NCI-H2107 treated with DMSO at 0.1 percent for 48 hours (cell line): ENCODE data around the gene DNAJC5.
"Not testable (repeated sequence)": the region's sequence is repeated elsewhere in the genome, so short reads cannot be mapped to it uniquely, and the experiment has no call there.

Source experiments
- DNase-seq: peaks from one replicate; lab custom pipeline; 2025; ENCODE audit not compliant: unreplicated experiment; lab: John Stamatoyannopoulos, UW

Gene DNAJC5

GRCh38 chr20:63903796-63904561 is 9.1 kb downstream of the DNAJC5 start:
- DNase-seq = no peak

GRCh38 chr20:63908008-63908682 is 13.2 kb downstream of the DNAJC5 start:
- no peak for DNase-seq

- no peak for DNase-seq
These were observed 16.2 kb downstream of the DNAJC5 start for GRCh38 chr20:63911176-63911575.

- no peak for DNase-seq
These were observed 18.8 kb downstream of the DNAJC5 start for GRCh38 chr20:63913768-63914167.

GRCh38 chr20:63915471-63915870 is 20.5 kb downstream of the DNAJC5 start:
- DNase-seq = no peak

- not testable (repeated sequence) for DNase-seq
These were observed 21.5 kb downstream of the DNAJC5 start for GRCh38 chr20:63916371-63916939.

- DNase-seq = no peak
These were observed 22.9 kb downstream of the DNAJC5 start for GRCh38 chr20:63917811-63918210.

GRCh38 chr20:63919130-63919529 is 24.2 kb downstream of the DNAJC5 start:
- DNase-seq = no peak

GRCh38 chr20:63920226-63920625 is 25.3 kb downstream of the DNAJC5 start:
- no peak for DNase-seq

- no peak for DNase-seq
These were observed 28.7 kb downstream of the DNAJC5 start for GRCh38 chr20:63923651-63924050.

- no peak for DNase-seq
These were observed 29.3 kb downstream of the DNAJC5 start for GRCh38 chr20:63924241-63924640.

GRCh38 chr20:63926298-63926697 is 31.4 kb downstream of the DNAJC5 start:
- no peak for DNase-seq

- DNase-seq = no peak
These were observed 34.1 kb downstream of the DNAJC5 start for GRCh38 chr20:63929071-63929470.

GRCh38 chr20:63929473-63929883 is 34.6 kb downstream of the DNAJC5 start:
- DNase-seq = not testable (repeated sequence)

GRCh38 chr20:63930971-63931553 is 36.1 kb downstream of the DNAJC5 start:
- DNase-seq = no peak

GRCh38 chr20:63931735-63932134 is 36.8 kb downstream of the DNAJC5 start:
- DNase-seq = no peak

- DNase-seq = no peak
These were observed 37.8 kb downstream of the DNAJC5 start for GRCh38 chr20:63932606-63933160.

GRCh38 chr20:63933646-63934045 is 38.7 kb downstream of the DNAJC5 start:
- no peak for DNase-seq

GRCh38 chr20:63934271-63935068 is 39.5 kb downstream of the DNAJC5 start:
- no peak for DNase-seq

- DNase-seq = no peak
These were observed 40.5 kb downstream of the DNAJC5 start for GRCh38 chr20:63935447-63935846.

- DNase-seq = no peak
These were observed 42.7 kb downstream of the DNAJC5 start for GRCh38 chr20:63937596-63937995.
